ENCODE results near the gene SLC4A1. TPM values are rescaled to one million over a fixed set of nuclear protein-coding genes. Genes with fewer than 3 reads are reported as not detected.
"Not testable (repeated sequence)": the region's sequence is repeated elsewhere in the genome, so short reads cannot be mapped to it uniquely, and the experiment has no call there.

SLC4A1 gene
- total RNA-seq, 1 donor from 2014 or later: not detected

GRCh38 chr17:44257815-44258760 lies 9.8 kb downstream of the SLC4A1 start:
- intact Hi-C loops (cut with micrococcal nuclease): no loop called here

- intact Hi-C loops (cut with micrococcal nuclease): no loop called here
Measured at GRCh38 chr17:44256671-44257070, 11.3 kb downstream of the SLC4A1 start.

- intact Hi-C loops (cut with micrococcal nuclease): no loop called here
Measured at GRCh38 chr17:44255915-44256314, 12.0 kb downstream of the SLC4A1 start.

GRCh38 chr17:44254361-44255095 lies 13.4 kb downstream of the SLC4A1 start:
- intact Hi-C loops (cut with micrococcal nuclease): no loop called here

GRCh38 chr17:44253006-44253405 lies 14.9 kb downstream of the SLC4A1 start:
- intact Hi-C loops (cut with micrococcal nuclease): no loop called here

GRCh38 chr17:44251062-44251461 lies 16.9 kb downstream of the SLC4A1 start:
- intact Hi-C loops (cut with micrococcal nuclease): no loop called here

GRCh38 chr17:44249501-44250246 lies 18.3 kb downstream of the SLC4A1 start:
- intact Hi-C loops (cut with micrococcal nuclease): loop anchor here (5.0 kb wide), 1 partner anchor 52 kb away; the partner anchor contains the start of gene ATXN7L3

- intact Hi-C loops (cut with micrococcal nuclease): loop anchor here (5.0 kb wide), 1 partner anchor 51 kb away; the partner anchor contains the start of gene ATXN7L3
Measured at GRCh38 chr17:44247876-44248736, 19.8 kb downstream of the SLC4A1 start.

- intact Hi-C loops (cut with micrococcal nuclease): loop anchor here (5.0 kb wide), 1 partner anchor 50 kb away; the partner anchor contains the start of gene ATXN7L3
Measured at GRCh38 chr17:44247440-44247841, 20.5 kb downstream of the SLC4A1 start.

GRCh38 chr17:44241106-44241624 lies 26.8 kb downstream of the SLC4A1 start:
- intact Hi-C loops (cut with micrococcal nuclease): no loop called here

- intact Hi-C loops (cut with micrococcal nuclease): not testable (repeated sequence)
Measured at GRCh38 chr17:44237886-44238285, 30.0 kb downstream of the SLC4A1 start.

- intact Hi-C loops (cut with micrococcal nuclease): no loop called here
Measured at GRCh38 chr17:44236444-44236991, 31.4 kb downstream of the SLC4A1 start.

GRCh38 chr17:44235583-44235936 lies 32.4 kb downstream of the SLC4A1 start:
- intact Hi-C loops (cut with micrococcal nuclease): no loop called here

GRCh38 chr17:44233582-44233981 lies 34.4 kb downstream of the SLC4A1 start:
- intact Hi-C loops (cut with micrococcal nuclease): no loop called here

GRCh38 chr17:44232061-44232460 lies 35.9 kb downstream of the SLC4A1 start:
- intact Hi-C loops (cut with micrococcal nuclease): no loop called here

GRCh38 chr17:44230140-44230539 lies 37.8 kb downstream of the SLC4A1 start:
- intact Hi-C loops (cut with micrococcal nuclease): no loop called here

- intact Hi-C loops (cut with micrococcal nuclease): no loop called here
Measured at GRCh38 chr17:44229090-44229489, 38.8 kb downstream of the SLC4A1 start.

GRCh38 chr17:44223541-44224071 lies 44.3 kb downstream of the SLC4A1 start:
- intact Hi-C loops (cut with micrococcal nuclease): no loop called here

GRCh38 chr17:44222112-44222869 lies 45.6 kb downstream of the SLC4A1 start:
- intact Hi-C loops (cut with micrococcal nuclease): no loop called here

Data from T-helper 2 cell treated with Interferon-gamma antibody and Interleukin-4, amounts not matched to agents 100 ng/mL and 5 ng/mL, for 36 hours (primary cell).